ENCODE results near the gene TFEB. TPM values are rescaled to one million over a fixed set of nuclear protein-coding genes. Genes with fewer than 3 reads are reported as not detected.

TFEB gene
- total RNA-seq, 2 donors from 2014 or later = 9.4 to 12.0 TPM

DNA sequence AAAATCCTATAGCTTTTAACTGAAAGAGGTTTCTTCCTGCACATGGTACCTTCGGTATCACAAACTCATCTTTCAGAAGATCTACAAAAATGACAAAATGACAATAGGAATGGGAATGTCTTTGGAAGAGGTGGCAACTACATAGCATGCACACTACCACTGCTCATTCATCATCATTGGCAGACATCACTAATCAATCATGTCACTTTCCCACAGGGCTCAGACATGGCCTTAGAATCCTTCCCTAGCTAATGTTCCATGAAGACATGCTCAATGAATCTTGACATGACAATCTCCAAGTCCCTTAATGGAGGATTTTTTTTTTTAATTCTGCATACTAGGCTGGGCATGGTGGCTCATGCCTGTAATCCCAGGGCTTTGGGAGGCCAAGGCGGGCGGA is 15.0 kb upstream of the TFEB start:
- ATAC-seq (replicated peaks) = no peak
- H3K4me3 Mint-ChIP-seq = no peak overlapping the region
- H3K9me3 Mint-ChIP-seq = no peaks in the 10 kb centered on the region
- H3K4me1 Mint-ChIP-seq = no peaks in the 10 kb centered on the region
- no peaks in the 10 kb centered on the region for H3K27me3 Mint-ChIP-seq
- no peaks in the 10 kb centered on the region for H3K36me3 Mint-ChIP-seq (ENCODE audit: low read depth)
- H3K27ac Mint-ChIP-seq = no peak overlapping the region

DNA sequence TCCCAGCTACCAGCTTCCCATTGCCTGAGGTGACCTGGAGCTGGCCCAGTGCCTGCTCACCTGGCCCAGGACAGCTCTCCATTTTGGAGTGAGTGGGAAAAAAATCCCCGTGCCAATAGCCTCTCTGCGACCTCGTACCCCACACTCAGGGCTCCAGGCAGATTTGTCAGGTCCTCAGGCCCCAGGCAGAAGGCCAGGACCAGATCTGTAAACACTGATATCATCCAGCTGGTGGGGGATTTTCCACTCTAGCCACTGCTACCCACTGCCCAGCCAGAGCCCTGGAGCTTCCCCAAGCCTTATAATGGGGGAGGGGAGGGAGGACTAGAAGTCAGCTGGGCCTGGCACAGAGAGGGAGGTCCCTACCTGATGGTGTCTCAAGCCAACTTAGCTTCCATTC is 13.1 kb upstream of the TFEB start:
- no peak for ATAC-seq (replicated peaks)
- Mint-ChIP-seq H3K9me3 (no peaks in the 10 kb centered on the region), H3K27ac (no peak overlapping the region), H3K4me1 (no peaks in the 10 kb centered on the region), H3K4me3 (no peak overlapping the region), H3K27me3 (no peaks in the 10 kb centered on the region), H3K36me3 (ENCODE audit: low read depth) (no peaks in the 10 kb centered on the region)

DNA sequence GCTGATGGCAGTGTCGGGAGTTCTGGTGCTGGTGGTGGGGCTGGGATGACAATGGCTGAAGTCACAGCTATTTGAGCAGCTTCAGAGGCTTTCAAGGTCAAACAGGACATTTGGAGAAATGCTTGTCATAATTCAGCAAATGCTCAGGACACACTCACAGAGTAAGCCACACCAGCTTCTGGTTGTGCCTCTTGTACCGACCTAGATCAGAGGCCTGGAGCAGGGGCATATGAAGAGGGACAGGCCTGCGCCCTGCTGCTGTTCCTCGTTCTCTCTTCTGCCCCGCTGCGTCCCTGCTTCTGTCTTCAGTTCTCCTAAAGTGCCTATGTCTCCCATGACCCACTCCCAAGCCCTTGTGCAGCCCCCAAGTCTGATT is 12.7 kb upstream of the TFEB start:
- ATAC-seq (replicated peaks) = no peak
- Mint-ChIP-seq H3K36me3 (ENCODE audit: low read depth) (no peaks in the 10 kb centered on the region), H3K27ac (no peak overlapping the region), H3K9me3 (no peaks in the 10 kb centered on the region), H3K27me3 (no peaks in the 10 kb centered on the region), H3K4me3 (no peak overlapping the region), H3K4me1 (no peaks in the 10 kb centered on the region)

DNA sequence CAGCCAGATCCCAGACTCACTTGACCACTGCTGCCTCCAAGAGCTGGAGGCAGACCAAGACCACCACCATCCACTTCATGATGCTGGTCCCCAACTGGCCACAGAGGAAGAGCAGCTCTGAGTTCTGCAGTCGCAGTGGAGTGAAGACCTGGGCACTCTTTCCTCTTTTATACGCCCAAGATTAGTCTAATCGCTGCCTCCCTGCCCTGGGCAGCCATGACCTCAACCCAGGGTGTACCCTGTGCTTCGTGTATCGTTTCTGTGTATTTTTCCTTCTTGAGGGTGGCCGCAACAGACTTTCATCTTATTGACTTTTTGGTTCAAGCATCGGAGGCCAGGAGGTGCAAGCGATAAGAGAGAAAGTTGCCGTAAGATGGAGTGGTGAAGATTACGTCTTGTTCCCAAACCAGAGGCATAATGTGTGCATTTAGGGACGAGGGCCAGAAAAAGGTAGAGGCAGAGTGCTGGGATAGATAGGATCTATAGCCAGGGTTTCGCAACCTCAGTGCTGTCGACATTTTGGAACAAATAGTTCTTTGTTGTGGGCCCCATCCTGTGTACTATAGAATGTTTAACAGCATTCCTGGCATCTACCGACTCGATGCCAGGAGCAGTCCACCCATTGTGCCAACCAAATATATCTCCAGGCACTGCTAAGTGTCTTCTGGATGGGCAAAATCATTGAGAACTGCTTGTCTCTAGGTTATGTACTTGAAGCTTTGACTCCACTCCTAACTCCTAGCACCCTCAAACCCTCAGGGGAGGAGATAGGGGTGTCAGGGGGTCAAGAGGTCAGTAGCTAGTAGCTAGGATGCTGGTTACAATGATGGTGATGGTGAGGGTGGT is 12.1 kb upstream of the TFEB start, which contains the start of gene PGC:
Gene PGC (minus strand): TSS at position 142 of the 846 bp plus-strand sequence. CDS start 63 bp downstream, at position 79.
- Mint-ChIP-seq H3K27ac (no peak within 1 kb of the TSS), H3K9me3 (no peaks in the 10 kb centered on the region), H3K27me3 (no peaks in the 10 kb centered on the region), H3K4me3 (no peak within 1 kb of the TSS), H3K4me1 (no peaks in the 10 kb centered on the region), H3K36me3 (ENCODE audit: low read depth) (no peaks in the 10 kb centered on the region)
- no peak for ATAC-seq (replicated peaks)

DNA sequence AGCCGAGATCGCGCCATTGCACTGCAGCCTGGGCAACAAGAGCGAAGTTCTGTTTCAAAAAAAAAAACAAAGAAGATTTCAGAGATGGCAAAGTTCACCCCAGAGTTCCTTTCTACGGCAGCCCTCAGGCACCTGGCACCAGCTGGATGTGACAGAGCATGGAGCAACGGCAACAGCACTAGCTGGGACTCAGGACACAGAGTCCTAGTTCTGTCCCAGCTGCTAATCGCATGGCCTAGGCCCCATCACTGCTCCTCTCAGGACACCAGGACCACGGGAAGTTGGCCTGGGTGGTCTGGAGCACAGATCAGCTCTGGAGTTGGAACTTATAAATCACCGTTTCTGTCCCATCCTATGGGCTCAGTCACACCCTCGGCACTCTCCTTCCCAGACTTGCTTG is 10.7 kb upstream of the TFEB start:
- ATAC-seq (replicated peaks) = no peak

DNA sequence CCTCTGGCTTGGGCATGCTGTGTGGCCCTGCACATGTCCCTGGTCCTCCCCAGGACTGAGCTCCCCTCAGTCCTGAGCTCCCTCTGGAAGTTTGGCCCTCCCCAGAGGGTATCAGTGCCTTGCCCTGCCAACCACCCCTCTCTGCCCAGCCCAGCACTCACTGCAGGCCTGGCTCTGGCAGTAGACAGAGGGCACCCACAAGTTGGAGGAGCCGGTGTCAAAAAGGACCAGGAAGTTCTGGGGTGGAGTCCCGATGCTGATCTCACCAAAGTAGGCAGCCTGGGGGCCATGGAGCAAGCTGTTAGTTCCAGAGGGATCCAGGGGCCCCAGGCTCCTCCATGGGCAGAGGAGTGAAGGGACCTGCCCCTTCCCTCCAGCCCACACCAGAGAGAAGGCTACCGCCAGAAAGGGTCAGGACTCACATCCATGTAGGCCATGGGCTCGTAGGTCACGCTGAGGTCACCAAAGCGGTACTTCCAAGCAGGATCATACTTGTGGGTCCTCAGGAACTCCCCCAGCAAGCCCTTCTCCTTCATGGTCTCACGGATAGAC is 8.9 kb upstream of the TFEB start:
- Mint-ChIP-seq H3K4me3 (no peak overlapping the region), H3K27ac (no peak overlapping the region), H3K4me1 (no peaks in the 10 kb centered on the region), H3K9me3 (no peaks in the 10 kb centered on the region), H3K36me3 (ENCODE audit: low read depth) (no peaks in the 10 kb centered on the region), H3K27me3 (no peaks in the 10 kb centered on the region)
- no peak for ATAC-seq (replicated peaks)

More for the DNA sequence above, 10.7 kb upstream of the TFEB start:
- no peaks in the 10 kb centered on the region for H3K9me3 Mint-ChIP-seq
- no peaks in the 10 kb centered on the region for H3K4me1 Mint-ChIP-seq
- H3K27ac Mint-ChIP-seq = no peak overlapping the region
- no peaks in the 10 kb centered on the region for H3K36me3 Mint-ChIP-seq (ENCODE audit: low read depth)
- H3K4me3 Mint-ChIP-seq = no peak overlapping the region
- H3K27me3 Mint-ChIP-seq = no peaks in the 10 kb centered on the region

DNA sequence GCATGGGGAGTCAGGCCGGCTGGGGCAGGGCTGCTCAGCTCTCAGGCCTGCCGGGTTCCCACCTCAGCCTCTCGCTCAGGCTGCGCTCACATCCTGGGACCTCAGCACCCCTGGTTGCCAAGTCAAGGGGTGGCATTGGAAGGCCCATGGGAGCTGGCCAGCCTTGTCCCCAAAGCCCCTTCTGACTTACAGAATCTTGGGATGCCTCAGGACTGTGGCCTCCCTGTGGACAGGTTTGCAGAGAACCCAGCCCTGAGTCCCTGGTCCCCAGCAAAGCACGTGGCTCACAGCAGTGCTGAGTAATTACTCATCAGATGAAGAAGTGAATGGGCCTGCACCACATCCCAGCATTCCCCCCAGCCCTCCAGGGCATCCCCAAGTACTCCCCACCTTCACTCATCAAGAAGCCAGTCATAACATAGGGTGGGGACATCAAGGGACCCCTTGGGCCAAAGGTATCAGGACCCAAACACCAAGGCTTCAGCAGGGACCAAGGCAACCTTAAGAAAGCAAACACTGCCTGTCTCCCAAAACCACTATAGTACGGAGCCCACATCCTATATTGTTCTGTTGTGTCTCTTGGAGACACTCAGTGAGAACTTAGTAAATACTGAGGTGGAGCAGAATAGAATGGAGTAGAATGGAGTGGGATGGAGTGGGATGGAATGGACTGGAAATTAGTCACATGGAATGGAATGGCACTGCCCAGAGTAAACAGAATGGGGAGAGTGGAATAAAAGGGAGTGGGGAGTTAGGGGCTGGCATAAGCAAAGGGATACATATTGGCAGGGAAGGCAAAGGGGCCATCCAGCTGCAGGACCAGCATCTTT is 8.2 kb upstream of the TFEB start:
- Mint-ChIP-seq H3K4me3 (no peak overlapping the region), H3K4me1 (no peaks in the 10 kb centered on the region), H3K9me3 (no peaks in the 10 kb centered on the region), H3K27me3 (no peaks in the 10 kb centered on the region), H3K36me3 (ENCODE audit: low read depth) (no peaks in the 10 kb centered on the region), H3K27ac (no peak overlapping the region)
- ATAC-seq (replicated peaks) = no peak

DNA sequence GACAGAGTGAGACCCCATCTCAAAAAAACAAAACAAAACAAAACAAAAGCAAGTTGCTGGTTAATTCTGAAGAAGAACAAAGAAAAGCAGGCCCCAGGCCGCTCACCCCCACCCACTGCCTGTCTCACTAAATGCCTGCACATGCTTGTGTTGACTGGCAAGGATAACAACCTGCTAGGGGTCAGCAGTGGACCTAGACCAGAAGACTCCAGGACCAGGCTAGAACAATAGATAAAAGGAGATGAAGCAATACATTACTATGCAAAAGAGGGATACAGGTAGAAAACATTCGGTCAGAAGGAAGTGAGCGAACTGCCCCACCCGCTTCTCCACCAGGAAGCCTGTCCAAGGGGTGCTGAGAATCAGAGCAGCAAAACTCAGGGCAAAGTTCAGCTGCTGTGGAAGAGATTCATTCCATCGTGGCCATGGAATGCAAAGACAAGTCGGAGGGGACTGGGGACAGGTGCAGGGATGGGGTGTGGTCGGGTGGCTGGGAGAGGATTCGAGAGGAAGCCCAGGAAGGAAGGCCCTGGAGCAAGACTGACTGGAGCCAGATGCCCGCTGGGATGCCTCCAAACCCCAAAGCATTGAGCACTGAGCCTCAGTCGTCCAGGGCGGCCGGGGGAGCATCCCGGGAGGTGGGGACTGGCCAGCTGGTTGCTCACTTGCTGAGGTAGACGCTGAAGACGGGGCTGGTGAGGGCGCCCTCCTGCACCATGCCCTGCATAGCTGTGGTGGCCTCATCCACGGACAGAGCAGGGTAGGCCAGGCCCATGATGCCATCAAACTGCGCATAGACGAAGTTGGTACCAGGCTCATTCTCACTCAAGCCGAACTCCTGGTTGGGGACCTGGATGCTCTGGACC is 6.5 kb upstream of the TFEB start:
- H3K4me1 Mint-ChIP-seq = no peaks in the 10 kb centered on the region
- no peak for ATAC-seq (replicated peaks)
- no peak overlapping the region for H3K4me3 Mint-ChIP-seq
- H3K27ac Mint-ChIP-seq = no peak overlapping the region
- H3K27me3 Mint-ChIP-seq = no peaks in the 10 kb centered on the region
- H3K36me3 Mint-ChIP-seq (ENCODE audit: low read depth) = no peaks in the 10 kb centered on the region
- H3K9me3 Mint-ChIP-seq = no peaks in the 10 kb centered on the region

DNA sequence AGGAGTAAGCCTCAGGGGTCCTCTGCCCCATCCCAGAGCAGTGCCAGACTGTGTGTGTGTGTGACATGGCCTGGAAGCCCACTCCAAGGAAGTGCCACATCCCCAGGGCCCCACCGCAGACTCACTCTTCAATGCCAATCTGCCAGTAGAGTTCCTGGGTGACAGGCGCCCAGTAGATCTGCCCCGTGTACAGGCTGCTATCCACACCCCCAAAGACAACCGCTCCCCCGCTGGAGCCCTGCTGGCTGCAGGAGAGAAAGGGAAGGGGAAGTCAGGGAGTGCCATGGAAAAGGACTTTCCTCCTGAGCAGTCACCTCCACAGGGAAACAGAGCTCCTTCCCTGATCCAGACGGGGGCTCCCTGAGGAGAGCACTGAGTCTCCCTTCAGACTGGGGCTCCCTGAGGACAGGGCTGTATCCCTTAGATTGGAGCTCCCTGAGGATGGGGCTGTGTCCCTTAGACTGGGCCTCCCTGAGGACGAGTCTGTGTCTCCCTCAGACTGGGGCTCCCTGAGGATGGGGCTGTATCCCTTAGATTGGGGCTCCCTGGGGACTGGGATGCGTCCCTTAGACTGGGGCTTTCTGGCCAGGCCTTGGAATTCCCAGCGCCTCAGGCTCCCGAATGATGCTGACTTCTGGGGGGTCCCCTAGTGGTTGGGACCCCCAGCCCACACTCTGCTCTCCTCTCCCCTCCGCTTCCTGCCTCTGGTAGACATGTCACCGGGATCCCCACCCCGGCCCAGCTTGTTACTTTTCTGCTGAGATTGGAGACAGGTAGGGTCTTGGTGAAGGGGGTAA is 5.2 kb upstream of the TFEB start:
- Mint-ChIP-seq H3K27me3 (no peaks in the 10 kb centered on the region), H3K4me1 (no peaks in the 10 kb centered on the region), H3K4me3 (no peak overlapping the region), H3K27ac (no peak overlapping the region), H3K36me3 (ENCODE audit: low read depth) (no peaks in the 10 kb centered on the region), H3K9me3 (no peaks in the 10 kb centered on the region)
- ATAC-seq (replicated peaks) = no peak

DNA sequence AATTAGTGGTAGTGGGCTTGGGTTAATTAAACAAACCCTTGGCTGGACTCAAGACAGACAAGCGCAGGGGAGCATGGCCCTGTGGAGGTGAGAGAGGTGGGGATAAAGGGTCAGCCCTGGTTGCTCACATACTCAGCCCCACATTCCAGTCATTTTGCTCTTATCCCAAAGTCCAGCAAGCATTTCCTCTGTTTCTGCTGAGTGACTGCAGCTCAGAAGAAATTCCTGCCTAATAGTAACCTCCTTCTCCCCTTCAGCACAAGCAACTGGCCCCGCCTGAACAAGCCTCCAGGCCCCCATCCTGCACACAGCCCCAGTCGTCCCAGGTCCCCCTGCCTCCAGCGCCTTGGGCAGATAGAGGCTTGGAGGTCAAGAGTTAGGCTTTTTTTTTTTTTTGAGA is 3.6 kb upstream of the TFEB start:
- Mint-ChIP-seq H3K36me3 (ENCODE audit: low read depth) (no peaks in the 10 kb centered on the region), H3K27me3 (no peaks in the 10 kb centered on the region), H3K4me3 (no peak overlapping the region), H3K4me1 (no peaks in the 10 kb centered on the region), H3K27ac (no peak overlapping the region), H3K9me3 (no peaks in the 10 kb centered on the region)
- no peak for ATAC-seq (replicated peaks)

DNA sequence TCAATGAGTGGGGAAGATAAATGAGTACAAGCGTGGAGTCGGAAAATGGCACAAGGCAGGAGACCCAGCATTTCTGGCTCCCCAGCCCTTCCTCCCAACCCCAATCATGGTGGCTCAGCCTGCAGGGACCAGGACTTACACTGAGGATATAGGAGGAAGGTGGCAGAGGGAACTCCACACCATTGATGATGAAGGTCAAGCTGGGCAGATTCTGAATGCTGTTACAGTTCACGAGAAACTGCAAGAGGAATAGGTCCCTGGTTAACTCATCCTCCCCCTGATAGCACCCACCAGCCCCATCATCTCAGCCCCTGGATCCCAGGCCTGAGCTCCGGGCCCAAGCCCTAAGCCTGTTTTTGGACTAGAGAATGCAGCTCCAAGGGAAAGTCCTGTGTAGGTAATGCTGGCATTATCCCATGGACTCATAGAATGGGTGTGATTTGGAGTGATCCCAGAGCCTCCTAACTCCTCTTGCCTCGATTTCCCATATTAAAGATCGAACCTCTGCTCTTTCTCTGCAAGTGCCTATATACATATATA is 2.3 kb upstream of the TFEB start:
- H3K36me3 Mint-ChIP-seq (ENCODE audit: low read depth) = no peaks in the 10 kb centered on the region
- peaks cover 1% of the 10 kb centered on the region for H3K4me1 Mint-ChIP-seq
- no peak overlapping the region for H3K27ac Mint-ChIP-seq
- H3K9me3 Mint-ChIP-seq = no peaks in the 10 kb centered on the region
- no peak overlapping the region for H3K4me3 Mint-ChIP-seq
- no peak for ATAC-seq (replicated peaks)
- H3K27me3 Mint-ChIP-seq = no peaks in the 10 kb centered on the region

DNA sequence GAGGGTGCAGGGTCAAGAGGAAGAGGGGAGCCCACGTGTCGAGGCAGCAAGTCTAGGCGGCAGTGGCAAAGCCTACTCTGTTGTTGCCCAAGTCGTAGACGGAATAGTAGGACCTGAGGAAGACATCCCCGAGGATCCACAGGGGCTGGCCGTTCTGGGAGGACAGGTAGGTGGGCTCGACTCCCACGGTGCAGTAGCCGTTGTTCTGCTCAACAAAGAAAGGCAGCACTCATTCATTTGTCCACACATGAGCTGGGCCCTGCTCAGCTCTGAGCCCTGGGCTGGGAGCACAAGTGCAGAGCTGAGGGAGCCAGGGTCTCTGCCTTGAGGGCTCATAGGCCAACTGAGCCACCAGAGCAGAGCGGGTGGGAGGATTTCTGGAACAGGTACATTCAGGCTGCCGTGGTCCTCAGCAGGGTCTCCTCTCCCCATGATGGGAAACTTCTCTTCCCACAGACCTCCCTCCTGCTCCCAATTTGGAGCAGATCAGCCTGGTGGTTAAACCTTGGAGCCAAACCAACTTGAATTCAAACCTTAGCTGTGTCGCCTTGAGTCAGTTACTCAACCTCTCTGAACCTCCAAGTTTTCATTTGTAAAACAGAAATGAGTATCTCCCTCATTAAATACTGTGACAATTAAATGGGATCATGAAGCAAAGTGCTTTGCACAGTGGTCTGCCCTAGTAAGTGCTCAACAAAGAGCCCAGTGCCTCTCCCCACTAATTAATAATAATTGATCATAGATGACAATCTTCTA is 1.6 kb upstream of the TFEB start:
- no peak for ATAC-seq (replicated peaks)
- H3K9me3 Mint-ChIP-seq = no peaks in the 10 kb centered on the region
- no peaks in the 10 kb centered on the region for H3K36me3 Mint-ChIP-seq (ENCODE audit: low read depth)
- H3K27ac Mint-ChIP-seq = no peak overlapping the region
- peaks cover 6% of the 10 kb centered on the region for H3K4me1 Mint-ChIP-seq
- H3K27me3 Mint-ChIP-seq = no peaks in the 10 kb centered on the region
- H3K4me3 Mint-ChIP-seq = no peak overlapping the region

Measured in activated T-helper 17 cell treated with anti-CD3 and anti-CD28 coated beads, Interleukin-2, amount 50 U/mL, for 72 hours (primary cell).